ENCODE data around the gene HOOK2. TPM values are rescaled to one million over a fixed set of nuclear protein-coding genes. Genes with fewer than 3 reads are reported as not detected.

Gene HOOK2
- polyA plus RNA-seq, 3 donors: 41.1 to 210 (median 57.2) TPM

DNA sequence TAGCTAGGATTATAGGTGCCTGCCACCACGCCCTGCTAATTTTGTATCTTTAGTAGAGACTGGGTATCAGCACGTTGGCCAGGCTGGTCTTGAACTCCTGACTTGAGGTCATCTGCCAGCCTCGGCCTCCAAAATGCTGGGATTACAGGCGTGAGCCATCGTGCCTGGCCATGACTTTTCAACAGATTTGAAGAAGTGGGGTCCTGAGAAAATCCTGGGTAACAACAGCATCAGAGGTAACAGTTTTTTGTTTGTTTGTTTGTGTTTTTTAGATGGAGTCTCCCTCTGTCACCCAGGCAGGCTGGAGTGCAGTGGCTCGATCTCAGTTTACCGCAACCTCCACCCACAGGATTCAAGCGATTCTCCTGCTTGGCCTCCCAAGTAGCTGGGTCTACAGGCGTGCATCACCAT lies 19.6 kb upstream of the HOOK2 start:
- no peak overlapping the region for H3K27ac ChIP-seq (ENCODE audit: low read depth, low read length)
- WGBS, 3 donors: 88 to 95% (median 94%) methylated on average over 9 of the region's 9 CpGs

DNA sequence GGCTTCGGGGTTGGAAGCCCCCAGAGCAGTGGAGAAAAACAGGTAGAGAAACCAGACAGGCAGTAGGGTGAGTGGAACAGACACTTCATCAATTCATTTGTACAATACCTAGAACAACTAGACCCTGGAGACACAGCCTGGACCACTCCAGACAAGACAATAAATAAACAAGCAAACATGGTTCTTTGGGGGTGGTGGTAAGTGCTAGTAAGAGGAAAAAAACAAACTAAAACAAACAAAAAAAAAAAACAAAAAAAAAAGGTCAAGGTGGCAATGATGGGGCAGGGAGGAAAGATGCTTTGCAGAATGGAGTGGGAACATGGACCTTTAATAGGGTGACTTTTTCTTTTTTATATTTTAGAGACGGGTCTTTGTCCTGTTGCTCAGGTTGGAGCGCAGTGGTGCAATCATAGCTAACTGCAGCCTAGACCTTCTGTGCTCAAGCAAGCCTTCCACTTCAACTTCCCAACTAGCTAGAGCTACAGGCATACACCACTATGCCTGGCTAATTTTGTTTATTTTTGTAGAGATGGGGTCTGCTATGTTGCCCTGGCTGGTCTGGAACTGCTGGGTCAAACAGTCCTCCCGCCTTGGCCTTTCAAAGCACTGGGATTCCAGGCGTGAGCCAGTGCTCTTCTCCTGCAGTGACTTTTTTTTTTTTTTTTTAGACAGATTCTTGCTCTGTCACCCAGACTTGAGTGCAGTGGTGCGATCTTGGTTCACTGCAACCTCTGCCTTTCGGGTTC lies 19.0 kb upstream of the HOOK2 start:
- WGBS, 3 donors: 68 to 69% (median 69%) methylated on average over 7 of the region's 7 CpGs

DNA sequence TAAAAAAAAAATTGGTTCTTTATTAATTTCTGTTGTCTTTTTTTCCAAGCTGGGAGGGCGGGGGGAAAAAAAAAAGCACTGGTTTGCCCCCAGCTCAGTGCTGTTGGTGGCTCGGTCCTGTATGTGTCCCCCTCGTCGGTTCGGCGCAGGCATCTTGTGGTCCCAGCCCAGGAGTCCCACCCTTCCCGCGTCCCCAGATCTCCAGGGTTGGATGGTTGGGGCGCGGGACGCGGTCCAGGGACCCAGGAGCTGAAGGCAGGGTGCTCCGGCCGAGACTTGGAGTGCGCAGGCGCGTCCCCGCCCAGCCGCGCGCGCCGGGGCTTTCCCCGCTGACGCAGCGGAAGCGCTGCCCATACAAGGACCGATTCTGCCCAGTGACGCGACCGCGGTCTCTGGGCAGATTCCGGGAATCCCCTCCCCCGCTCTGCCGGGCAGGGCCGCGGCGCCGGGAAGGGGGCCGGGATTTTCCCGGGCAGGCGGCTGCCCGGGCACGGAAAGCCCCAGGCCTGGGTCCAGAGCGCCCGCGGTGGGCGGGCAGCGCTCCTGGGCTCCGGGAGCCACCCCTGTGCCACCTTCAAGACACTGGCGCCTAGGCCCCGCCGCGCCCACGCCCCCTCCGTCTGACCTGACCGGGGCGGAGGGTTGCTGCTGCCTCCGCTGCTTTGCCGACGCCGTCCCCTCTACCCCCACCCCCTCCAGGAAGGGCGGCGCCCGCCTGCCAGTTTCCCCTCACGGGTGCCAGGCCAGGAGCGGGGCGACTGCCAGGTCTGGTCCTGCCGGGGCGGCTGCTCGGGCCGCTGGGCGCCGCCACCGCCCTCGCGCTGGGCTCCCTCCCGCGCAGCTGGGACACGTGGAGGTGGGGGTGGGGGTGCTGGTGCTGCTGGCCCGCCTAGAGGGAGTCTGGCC lies 18.2 kb upstream of the HOOK2 start:
- 0 to 1% (median 0%) methylated on average over 74 to 81 of the region's 81 CpGs for WGBS, 3 donors
- H3K27ac ChIP-seq (ENCODE audit: low read depth, low read length): peak overlapping the region; percentile 100

More for the DNA sequence above, 19.0 kb upstream of the HOOK2 start:
- H3K27ac ChIP-seq (ENCODE audit: low read depth, low read length): peak overlapping the region; percentile 100

DNA sequence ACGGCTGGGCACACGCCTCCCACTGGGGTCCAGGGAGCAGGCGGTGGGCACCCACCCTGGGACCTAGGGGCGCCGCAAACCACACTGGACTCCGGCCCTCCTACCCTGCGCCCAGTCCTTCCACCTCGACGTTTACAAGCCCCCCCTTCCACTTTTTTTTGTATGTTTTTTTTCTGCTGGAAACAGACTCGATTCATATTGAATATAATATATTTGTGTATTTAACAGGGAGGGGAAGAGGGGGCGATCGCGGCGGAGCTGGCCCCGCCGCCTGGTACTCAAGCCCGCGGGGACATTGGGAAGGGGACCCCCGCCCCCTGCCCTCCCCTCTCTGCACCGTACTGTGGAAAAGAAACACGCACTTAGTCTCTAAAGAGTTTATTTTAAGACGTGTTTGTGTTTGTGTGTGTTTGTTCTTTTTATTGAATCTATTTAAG lies 17.5 kb upstream of the HOOK2 start:
- H3K27ac ChIP-seq (ENCODE audit: low read depth, low read length): peak overlapping the region; percentile 100
- WGBS, 3 donors: 1% methylated on average over 22 of the region's 22 CpGs

DNA sequence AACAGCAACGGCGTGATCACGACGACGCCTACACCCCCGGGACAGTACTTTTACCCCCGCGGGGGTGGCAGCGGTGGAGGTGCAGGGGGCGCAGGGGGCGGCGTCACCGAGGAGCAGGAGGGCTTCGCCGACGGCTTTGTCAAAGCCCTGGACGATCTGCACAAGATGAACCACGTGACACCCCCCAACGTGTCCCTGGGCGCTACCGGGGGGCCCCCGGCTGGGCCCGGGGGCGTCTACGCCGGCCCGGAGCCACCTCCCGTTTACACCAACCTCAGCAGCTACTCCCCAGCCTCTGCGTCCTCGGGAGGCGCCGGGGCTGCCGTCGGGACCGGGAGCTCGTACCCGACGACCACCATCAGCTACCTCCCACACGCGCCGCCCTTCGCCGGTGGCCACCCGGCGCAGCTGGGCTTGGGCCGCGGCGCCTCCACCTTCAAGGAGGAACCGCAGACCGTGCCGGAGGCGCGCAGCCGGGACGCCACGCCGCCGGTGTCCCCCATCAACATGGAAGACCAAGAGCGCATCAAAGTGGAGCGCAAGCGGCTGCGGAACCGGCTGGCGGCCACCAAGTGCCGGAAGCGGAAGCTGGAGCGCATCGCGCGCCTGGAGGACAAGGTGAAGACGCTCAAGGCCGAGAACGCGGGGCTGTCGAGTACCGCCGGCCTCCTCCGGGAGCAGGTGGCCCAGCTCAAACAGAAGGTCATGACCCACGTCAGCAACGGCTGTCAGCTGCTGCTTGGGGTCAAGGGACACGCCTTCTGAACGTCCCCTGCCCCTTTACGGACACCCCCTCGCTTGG lies 16.9 kb upstream of the HOOK2 start:
- peak overlapping the region; percentile 100 for H3K27ac ChIP-seq (ENCODE audit: low read depth, low read length)
- WGBS, 3 donors: 0 to 1% (median 0%) methylated on average over 76 to 84 of the region's 84 CpGs

DNA sequence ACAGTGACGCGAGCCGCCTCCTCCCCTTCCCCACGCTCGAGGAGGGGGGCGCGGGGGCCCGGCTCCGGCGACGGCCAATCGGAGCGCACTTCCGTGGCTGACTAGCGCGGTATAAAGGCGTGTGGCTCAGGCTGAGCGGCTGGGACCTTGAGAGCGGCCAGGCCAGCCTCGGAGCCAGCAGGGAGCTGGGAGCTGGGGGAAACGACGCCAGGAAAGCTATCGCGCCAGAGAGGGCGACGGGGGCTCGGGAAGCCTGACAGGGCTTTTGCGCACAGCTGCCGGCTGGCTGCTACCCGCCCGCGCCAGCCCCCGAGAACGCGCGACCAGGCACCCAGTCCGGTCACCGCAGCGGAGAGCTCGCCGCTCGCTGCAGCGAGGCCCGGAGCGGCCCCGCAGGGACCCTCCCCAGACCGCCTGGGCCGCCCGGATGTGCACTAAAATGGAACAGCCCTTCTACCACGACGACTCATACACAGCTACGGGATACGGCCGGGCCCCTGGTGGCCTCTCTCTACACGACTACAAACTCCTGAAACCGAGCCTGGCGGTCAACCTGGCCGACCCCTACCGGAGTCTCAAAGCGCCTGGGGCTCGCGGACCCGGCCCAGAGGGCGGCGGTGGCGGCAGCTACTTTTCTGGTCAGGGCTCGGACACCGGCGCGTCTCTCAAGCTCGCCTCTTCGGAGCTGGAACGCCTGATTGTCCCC lies 16.1 kb upstream of the HOOK2 start, which contains the start of gene JUNB:
Gene JUNB (plus strand): TSS at position 142 of the 706 bp plus-strand sequence. CDS start 286 bp downstream, at position 428.
- WGBS, 3 donors: 0 to 1% (median 0%) methylated on average over 71 to 73 of the region's 73 CpGs
- H3K27ac ChIP-seq (ENCODE audit: low read depth, low read length): peak within 1 kb of the TSS; percentile 100

DNA sequence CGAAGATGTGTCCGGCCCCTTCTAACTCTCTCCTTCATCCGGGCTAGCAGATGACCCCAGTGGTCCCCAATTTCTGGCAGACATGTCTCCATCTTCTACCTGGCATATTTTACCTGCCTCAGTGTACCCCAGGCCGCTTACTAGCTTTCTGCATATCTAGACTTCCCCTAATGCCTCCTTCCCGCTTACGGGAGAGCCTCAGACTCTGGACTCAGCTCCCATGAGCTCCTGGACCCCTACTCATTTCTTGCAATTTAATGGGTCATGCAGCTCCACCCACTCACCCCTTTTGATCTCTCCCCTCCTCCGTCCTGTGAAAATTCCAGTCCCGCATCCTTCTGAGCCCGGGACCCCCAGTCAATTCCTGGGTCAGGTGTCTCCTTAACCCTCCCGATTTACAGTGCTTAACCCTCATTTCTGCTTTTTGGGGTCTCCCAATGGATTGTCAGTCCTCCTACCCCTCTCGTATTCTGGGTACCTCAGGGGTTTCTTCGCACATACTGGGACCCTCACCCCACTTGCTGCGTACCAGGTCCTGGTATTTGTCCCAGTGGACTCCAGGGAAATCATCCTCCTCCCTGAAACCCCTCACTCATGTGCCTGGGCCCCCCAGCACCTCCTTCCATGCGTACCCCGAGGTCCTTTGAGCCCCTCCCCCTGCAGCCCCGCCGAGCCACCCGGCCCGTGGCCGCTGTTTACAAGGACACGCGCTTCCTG lies 15.4 kb upstream of the HOOK2 start:
- peak overlapping the region; percentile 100 for H3K27ac ChIP-seq (ENCODE audit: low read depth, low read length)
- 1 to 3% (median 1%) methylated on average over 22 of the region's 22 CpGs for WGBS, 3 donors

DNA sequence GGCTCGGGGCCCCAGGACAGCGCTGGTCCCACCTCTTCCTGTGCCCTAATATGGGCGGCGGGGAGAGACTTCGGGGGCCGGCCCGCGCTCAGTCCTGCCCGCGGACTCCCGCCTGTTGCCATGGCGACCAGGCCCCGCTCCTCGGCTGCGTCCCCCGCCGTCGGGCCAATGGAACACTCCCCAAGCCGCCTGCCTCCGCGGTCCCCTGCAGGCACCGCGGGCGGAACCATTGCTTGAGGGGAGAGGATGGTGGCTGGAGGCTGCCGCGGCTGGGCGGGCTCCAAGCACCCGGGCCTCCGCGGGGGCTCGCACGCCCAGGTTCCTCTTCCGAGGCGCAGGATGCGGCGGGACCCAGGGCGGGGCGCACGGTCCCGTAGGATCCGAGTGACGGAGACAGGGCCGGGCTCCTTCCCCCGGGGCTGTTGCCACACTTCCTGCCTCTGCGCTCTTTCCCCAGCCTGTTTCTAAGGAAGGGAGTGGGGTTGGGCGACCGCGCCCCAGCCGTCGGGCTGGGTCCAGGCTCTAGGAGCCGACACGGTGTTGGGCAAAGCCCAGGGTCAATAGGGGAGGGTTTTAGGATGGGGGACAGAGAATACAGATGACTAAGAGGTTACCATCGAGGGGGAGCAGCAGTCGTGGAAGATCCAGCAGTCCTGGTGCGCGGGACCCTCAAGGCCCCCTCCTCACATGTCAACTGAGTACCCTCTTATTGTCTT lies 14.7 kb upstream of the HOOK2 start:
- WGBS, 3 donors: 0 to 1% (median 0%) methylated on average over 53 to 56 of the region's 56 CpGs
- H3K27ac ChIP-seq (ENCODE audit: low read depth, low read length): peak overlapping the region; percentile 100

DNA sequence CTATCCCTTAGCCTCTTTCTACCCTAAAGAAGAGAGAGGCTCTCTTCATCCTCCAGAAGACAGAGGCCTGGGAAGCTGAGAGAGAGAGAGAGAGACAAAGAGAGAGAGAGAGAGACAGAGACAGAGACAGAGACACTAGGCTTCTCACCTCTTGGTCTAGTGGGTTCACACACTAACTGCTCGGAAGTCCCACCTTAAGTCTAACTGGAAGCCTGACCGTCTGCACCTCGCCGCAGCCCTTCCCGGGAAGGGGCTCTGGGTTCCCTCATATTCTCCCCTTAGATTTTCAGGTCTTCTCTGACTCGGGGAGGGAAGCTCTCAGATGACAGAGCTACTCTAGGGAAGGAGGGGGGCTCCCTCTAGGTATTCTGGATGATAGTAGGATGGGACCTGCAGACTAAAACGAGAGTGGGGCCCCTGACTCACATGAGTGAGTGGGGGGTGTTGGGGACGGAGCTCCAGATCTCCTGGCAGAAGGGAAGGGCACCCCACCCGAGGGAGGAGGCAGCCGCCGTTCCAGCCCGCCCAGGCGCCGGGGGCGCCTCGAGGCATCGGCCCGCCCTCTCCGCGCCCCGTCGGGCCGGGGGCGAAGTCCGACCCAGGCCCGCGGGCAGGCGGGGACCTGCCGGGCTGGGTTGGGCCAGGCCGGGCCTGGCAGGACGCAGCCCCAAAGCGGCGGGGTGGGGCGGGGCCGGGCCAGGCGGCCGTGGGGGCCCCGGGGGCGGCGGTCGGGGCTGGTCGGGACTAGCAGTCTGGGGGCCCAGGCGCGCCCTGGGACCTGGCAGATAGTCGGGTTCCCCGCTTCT lies 13.9 kb upstream of the HOOK2 start:
- 0 to 6% (median 1%) methylated on average over 28 to 46 of the region's 46 CpGs for WGBS, 3 donors
- H3K27ac ChIP-seq (ENCODE audit: low read depth, low read length): peak overlapping the region; percentile 100

DNA sequence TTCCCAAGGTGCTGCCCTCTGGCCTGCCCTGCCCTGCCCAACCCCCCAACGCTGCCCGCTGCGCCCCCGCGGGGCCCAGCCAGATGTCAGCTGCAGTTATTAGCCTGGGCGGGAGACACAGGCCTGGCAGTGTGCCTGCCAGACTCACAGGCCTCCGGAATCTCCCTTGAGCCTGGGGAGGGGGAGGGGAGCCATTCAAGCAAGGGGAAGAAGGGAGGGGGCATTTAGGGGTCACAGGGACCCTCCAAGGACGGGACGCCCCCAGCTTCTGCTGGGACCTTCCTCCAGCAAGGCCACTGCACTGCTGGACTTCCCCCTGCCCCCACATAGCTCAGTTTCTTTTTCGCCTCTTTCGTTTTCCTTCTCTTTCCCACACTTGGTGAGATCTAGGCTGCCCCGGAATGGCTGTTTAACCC lies 13.3 kb upstream of the HOOK2 start:
- H3K27ac ChIP-seq (ENCODE audit: low read depth, low read length): peak overlapping the region; percentile 100
- WGBS, 3 donors: 0 to 8% (median 1%) methylated on average over 12 of the region's 12 CpGs

DNA sequence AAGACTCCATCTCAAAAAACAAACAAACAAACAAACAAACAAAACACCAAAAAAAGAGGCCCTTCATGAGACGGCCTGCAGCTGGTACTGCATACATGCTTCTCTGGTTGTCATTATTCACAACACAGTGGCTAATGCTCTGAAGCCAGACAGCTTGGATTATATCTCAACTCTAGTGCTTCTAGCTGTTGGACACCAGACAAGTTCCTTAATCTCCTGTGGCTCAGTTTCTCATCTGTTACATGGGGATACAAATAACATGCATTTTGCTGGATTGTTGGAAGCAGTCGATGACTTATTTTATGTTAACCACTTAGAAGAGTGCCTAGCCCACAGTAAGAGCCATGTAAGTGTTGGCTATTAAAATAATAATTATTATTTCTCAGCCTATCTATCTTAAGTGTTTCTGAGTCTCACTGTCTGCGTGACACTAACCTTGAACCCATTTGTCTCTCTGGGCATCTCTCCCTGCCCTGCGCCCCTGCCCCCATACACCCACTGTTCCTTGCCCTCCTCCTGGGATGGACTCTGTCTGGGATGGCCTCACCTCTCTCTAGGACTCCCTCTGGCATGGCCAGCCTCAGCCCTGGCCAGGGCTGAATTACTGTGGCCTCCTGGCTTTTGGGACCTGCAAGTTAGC lies 12.8 kb upstream of the HOOK2 start:
- 37 to 51% (median 48%) methylated on average over 4 of the region's 4 CpGs for WGBS, 3 donors
- H3K27ac ChIP-seq (ENCODE audit: low read depth, low read length): peak overlapping the region; percentile 100

DNA sequence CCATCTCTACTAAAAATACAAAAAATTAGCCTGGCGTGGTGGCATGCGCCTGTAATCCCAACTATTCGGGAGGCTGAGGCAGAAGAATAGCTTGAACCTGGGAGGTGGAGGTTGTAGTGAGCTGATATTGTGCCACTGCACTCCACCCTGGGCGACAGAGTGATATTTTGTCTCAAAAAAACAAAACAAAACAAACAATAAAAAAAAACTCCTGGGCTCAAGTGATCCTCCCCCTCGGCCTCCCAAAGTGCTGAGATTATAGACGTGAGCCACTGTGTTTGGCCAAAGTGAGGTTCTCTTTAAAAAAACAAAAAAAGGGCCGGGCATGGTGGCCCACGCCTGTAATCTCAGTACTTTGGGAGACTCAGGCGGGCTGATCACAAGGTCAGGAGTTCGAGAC lies 12.1 kb upstream of the HOOK2 start:
- 74 to 86% (median 74%) methylated on average over 10 of the region's 10 CpGs for WGBS, 3 donors
- no peak overlapping the region for H3K27ac ChIP-seq (ENCODE audit: low read depth, low read length)

DNA sequence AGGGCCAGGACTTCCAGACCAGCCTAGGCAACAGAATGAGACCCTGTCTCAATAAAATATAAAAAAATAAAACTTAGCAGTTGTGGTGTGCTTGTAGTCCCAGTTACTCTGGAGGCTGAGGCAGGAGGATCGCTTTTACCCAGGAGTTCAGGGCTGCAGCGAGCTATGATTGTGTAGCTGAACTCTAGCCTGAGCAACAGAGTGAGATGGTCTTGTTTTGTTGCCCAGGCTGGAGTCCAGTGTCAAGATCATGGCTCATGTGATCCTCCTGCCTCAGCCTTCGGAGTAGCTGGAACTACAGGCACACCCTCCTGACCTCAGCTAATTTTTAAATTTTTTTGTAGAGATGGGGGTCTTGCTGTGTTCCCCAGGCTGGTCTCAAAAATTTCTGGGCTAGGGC lies 11.6 kb upstream of the HOOK2 start:
- WGBS, 3 donors: 78 to 93% (median 81%) methylated on average over 3 of the region's 3 CpGs

DNA sequence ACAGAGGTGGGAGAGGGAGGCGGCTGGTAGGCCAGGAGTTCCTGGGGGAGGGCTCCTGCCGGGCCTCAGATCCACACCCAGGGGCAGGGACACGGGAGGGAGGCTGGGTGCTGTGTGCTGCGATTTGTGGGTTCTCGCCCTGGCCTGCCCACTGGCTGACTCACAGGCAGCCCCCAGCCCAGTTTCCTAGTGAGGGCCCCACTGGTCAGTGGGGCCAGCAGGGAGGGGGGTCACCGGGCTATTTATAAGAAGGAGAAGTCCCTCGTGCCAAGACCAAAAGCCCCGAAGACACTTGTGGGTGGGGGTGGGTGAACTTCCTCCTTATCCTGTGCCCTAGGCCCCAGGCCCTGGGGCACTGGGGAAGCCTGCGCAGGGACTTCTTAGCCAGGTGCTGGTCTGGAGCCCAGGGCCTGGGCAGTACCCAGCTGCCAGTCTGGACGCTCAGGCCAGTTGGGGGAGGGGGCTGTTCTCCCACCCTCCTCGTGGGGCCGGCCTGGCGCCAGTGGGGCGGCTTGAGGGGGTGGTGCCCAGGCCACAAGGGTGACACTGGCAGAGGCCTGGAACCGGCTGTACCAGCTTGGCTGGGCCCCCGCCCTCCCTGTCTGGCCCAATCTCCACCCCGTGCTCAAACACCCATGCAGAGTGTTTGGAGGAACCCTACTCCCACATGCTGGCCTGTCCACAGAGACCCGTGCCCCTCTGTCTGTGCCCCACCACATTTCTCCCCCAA lies 11.0 kb upstream of the HOOK2 start:
- 30 to 36% (median 34%) methylated on average over 18 of the region's 18 CpGs for WGBS, 3 donors

More for the DNA sequence above, 11.6 kb upstream of the HOOK2 start:
- no peak overlapping the region for H3K27ac ChIP-seq (ENCODE audit: low read depth, low read length)

More for the DNA sequence above, 11.0 kb upstream of the HOOK2 start:
- peak overlapping the region; percentile 98 for H3K27ac ChIP-seq (ENCODE audit: low read depth, low read length)

All from adipose tissue (tissue), 3 donors.